Ectodermal cell (in vitro differentiated cells): ENCODE results near the gene ABR.
A peak's percentile ranks its signal among the peaks of the same experiment; 100 is the strongest.

Experiments used
- H3K27ac ChIP-seq: 2 replicates; pipeline ENCODE4 v1.7.0; 2013; ENCODE audit warnings: mild to moderate bottlenecking, low read depth, low read length; ENCODE audit not compliant: insufficient read depth, poor library complexity, severe bottlenecking
- H3K27me3 ChIP-seq: 2 replicates; pipeline ENCODE4 v1.7.0; 2013; ENCODE audit warnings: mild to moderate bottlenecking, low read length; ENCODE audit not compliant: insufficient read depth, control insufficient read depth, poor library complexity, severe bottlenecking
- H3K36me3 ChIP-seq: one replicate; pipeline ENCODE4 v1.7.0; 2013; ENCODE audit warnings: low read length; ENCODE audit not compliant: control insufficient read depth, insufficient read depth
- H3K4me1 ChIP-seq: one replicate; pipeline ENCODE4 v1.7.0; 2013; ENCODE audit warnings: low read length; ENCODE audit not compliant: control insufficient read depth, insufficient read depth
- H3K4me3 ChIP-seq: 2 replicates; pipeline ENCODE4 v1.7.0; 2013; ENCODE audit warnings: low read depth, low read length, control low read depth; ENCODE audit not compliant: insufficient read depth
- H3K9me3 ChIP-seq: 2 replicates; pipeline ENCODE4 v1.7.0; 2013; ENCODE audit warnings: mild to moderate bottlenecking, low read length, moderate library complexity; ENCODE audit not compliant: control insufficient read depth
- WGBS, 2 experiments: methylation state at CpG; one replicate each; pipeline ENCODE4 v1.1.7; 2013; ENCODE audit warnings: missing lambda C conversion rate in 2 of 2; 5-methylcytosine and 5-hydroxymethylcytosine counted together

Gene ABR

DNA sequence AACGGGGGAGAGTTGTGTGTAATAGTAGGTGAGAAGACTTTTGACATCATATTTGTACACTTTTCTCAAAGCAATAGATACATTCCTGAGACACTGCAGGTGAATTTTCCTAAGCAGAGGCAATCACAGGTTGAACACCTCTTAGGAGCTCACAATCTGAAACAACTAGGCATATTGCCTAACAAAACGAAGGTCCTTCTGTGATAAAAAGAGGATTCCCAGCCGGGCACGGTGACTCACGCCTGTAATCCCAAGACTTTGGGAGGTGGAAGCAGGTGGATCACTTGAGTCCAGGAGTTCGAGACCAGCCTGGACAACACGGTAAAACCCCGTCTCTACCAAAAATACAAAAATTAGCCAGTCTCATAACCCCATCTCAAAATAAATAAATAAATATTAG, 217.6 kb downstream of the ABR start:
- peaks cover 27% of the 10 kb centered on the region for H3K4me1 ChIP-seq
- H3K36me3 ChIP-seq = no peaks in the 10 kb centered on the region
- H3K27me3 ChIP-seq = no peaks in the 10 kb centered on the region
- H3K4me3 ChIP-seq = no peak overlapping the region
- no peak overlapping the region for H3K27ac ChIP-seq
- WGBS, 2 experiments = 82% methylated on average over 7 to 8 of the region's 8 CpGs
- no peaks in the 10 kb centered on the region for H3K9me3 ChIP-seq

DNA sequence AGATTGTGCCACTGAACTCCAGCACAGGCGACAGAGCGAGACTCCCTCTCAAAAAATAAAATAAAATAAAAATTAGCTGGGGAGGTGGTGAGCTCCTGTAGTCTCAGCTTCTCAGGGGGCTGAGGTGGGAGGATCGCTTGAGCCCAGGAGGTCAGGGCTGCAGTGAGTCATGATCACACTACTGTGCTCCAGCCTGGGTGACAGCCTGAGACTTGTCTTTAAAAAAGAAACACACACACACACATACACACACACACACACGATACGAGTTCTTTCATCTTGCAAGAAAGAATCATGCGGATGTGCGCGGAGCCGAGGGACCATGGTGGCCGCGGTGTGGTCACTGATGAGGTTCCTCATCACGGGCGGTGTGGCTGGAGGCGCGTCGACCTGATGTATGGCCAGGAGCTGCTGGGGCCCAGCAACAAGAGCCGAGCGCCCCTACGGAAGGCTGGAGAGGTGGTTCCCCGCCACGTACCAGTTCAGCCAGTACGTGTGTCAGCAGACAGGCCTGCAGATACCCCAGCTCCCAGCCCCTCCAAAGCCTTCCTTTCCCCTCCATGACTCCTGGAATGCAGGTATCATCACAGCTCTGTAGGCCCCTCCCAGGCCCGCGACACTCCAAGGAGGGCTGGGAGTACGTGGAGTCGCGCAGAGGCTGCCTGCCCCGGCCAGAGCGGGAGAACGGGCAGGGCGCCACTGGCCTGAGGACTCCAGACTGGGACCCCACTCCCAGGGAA, 220.9 kb downstream of the ABR start:
- peaks cover 14% of the 10 kb centered on the region for H3K4me1 ChIP-seq
- no peaks in the 10 kb centered on the region for H3K9me3 ChIP-seq
- no peaks in the 10 kb centered on the region for H3K27me3 ChIP-seq
- 91% methylated on average over 29 to 31 of the region's 31 CpGs for WGBS, 2 experiments
- H3K4me3 ChIP-seq = no peak overlapping the region
- H3K27ac ChIP-seq = no peak overlapping the region
- H3K36me3 ChIP-seq = no peaks in the 10 kb centered on the region

DNA sequence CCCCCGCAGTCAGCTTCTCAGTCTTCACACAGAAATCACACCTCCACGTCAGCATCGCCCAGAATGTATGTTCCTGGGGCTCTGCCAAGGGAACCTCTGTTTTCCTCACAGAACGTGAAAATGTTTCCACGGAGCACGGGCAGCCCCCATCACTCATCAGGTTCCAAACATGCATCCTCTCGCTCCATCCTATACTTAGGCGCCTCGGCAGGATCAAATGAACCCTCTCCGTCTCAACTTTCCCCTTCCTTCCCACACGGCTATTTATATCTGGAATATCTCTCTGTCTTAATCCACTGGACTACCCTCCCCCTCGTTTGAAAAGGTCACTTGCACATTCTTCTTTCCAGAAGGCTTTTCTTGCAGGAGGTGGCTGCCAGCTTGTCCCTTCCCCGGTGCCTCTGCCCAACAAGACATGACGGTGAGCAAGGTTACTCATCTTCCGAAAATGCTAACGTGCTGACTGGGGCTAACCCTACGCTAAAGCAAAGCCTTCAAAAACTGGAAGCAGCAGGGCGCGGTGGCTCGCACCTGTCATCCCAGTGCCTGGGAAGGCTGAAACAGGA, 221.8 kb downstream of the ABR start:
- H3K27me3 ChIP-seq = no peaks in the 10 kb centered on the region
- 93 to 94% methylated on average over 20 of the region's 20 CpGs for WGBS, 2 experiments
- no peaks in the 10 kb centered on the region for H3K36me3 ChIP-seq
- no peak overlapping the region for H3K4me3 ChIP-seq
- no peak overlapping the region for H3K27ac ChIP-seq
- H3K4me1 ChIP-seq = peaks cover 9% of the 10 kb centered on the region
- no peaks in the 10 kb centered on the region for H3K9me3 ChIP-seq

DNA sequence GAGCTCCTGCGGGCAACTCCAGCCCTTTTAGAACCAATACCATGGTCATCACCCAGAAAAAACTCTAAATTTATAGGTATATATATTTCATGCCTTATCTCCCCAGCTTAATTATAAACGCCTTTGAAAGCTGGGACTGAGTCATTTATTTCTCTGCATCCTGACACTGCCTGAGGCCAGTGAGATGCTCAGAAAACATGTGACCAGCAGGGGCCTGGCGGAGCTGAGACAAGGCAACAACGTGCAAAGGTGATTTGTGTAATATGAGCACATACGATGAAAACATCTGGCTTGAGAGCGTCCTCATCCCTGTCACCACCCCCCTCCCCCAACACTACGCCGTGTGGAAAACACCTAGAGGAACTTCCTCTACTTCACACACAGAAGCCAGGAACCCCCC, 222.9 kb downstream of the ABR start:
- 89 to 93% methylated on average over 8 of the region's 8 CpGs for WGBS, 2 experiments
- Histone ChIP-seq H3K4me1 (peaks cover 5% of the 10 kb centered on the region), H3K27ac (no peak overlapping the region), H3K9me3 (no peaks in the 10 kb centered on the region), H3K4me3 (no peak overlapping the region), H3K36me3 (no peaks in the 10 kb centered on the region), H3K27me3 (no peaks in the 10 kb centered on the region)

GRCh38 chr17:954431-955164, 225.2 kb downstream of the ABR start:
- WGBS, 2 experiments = 78 to 84% methylated on average over 23 of the region's 23 CpGs
- Histone ChIP-seq H3K4me1 (peaks cover 16% of the 10 kb centered on the region), H3K27me3 (no peaks in the 10 kb centered on the region), H3K36me3 (no peaks in the 10 kb centered on the region), H3K9me3 (no peaks in the 10 kb centered on the region), H3K4me3 (no peak overlapping the region), H3K27ac (peak overlapping the region; percentile 72)

DNA sequence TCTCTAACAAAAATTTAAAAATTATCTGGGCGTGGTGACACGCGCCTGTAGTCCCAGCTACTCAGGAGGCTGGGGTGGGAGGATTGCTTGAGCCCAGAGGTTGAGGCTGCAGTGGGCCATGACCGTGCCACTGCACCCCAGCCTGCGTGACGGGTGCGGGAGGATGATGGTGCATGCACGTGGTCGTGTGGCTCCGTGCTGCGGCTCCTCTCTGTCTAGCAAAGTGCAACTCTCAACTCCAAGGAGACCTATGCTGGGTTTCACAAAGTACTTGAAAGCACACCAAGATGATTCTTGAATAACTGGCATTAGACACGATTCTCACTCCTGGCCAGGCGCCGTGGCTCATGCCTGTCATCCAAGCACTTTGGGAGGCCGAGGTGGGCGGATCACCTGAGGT, 226.0 kb downstream of the ABR start:
- H3K4me1 ChIP-seq = peaks cover 16% of the 10 kb centered on the region
- no peaks in the 10 kb centered on the region for H3K27me3 ChIP-seq
- no peaks in the 10 kb centered on the region for H3K36me3 ChIP-seq
- H3K4me3 ChIP-seq = no peak overlapping the region
- WGBS, 2 experiments = 93 to 95% methylated on average over 16 of the region's 16 CpGs
- no peaks in the 10 kb centered on the region for H3K9me3 ChIP-seq
- no peak overlapping the region for H3K27ac ChIP-seq
